Gastroesophageal sphincter (tissue), 3 donors: Measurements from ENCODE around the gene PCDH9.

Experiments
- EP300 ChIP-seq: sonication (generic); formaldehyde crosslinking; IDR thresholded peaks from one replicate; pipeline ENCODE4 v1.6.1; 2017; ENCODE audit warnings: antibody characterized with exemption, mild to moderate bottlenecking
- POLR2AphosphoS5 ChIP-seq: sonication (generic); formaldehyde crosslinking; IDR thresholded peaks from one replicate; pipeline ENCODE4 v1.6.1; 2017; ENCODE audit warnings: antibody characterized with exemption
- TF ChIP-seq, protein P1 (sequence below), 4 experiments: fragments of 200-600 bp in 2 of 4; fragments of 450-650 bp in 2 of 4; sonication (generic) in 1 of 4; IDR thresholded peaks; one replicate each; pipeline ENCODE4 v1.5.1; 2017 to 2019; ENCODE audit warnings: antibody characterized with exemption in 4 of 4, mild to moderate bottlenecking in 2 of 4, moderate library complexity in 2 of 4

DNA sequence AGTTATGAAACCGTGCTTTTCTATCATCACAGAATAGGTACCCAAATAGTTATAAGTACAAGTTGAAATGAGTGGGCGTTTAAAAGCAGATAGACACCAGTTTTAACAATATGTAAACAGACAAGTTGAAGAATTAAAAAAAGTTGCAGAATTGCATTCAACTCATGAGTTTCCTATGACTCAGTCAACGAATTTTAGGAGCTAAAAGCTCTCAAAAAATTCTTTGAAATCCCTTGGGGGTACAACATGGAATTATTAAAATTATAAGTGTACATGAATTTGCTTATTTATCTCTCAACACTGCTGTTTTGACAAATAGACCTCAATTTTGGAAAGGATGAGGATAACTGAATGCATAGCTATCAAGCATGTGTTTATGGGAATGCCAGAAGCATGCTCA lies 693.4 kb downstream of the PCDH9 start:
- TF ChIP-seq, protein P1, sequence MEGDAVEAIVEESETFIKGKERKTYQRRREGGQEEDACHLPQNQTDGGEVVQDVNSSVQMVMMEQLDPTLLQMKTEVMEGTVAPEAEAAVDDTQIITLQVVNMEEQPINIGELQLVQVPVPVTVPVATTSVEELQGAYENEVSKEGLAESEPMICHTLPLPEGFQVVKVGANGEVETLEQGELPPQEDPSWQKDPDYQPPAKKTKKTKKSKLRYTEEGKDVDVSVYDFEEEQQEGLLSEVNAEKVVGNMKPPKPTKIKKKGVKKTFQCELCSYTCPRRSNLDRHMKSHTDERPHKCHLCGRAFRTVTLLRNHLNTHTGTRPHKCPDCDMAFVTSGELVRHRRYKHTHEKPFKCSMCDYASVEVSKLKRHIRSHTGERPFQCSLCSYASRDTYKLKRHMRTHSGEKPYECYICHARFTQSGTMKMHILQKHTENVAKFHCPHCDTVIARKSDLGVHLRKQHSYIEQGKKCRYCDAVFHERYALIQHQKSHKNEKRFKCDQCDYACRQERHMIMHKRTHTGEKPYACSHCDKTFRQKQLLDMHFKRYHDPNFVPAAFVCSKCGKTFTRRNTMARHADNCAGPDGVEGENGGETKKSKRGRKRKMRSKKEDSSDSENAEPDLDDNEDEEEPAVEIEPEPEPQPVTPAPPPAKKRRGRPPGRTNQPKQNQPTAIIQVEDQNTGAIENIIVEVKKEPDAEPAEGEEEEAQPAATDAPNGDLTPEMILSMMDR (IDR thresholded peaks at IDR 0.05): no peak
- TF ChIP-seq EP300 (no peak), POLR2AphosphoS5 (no peak)
